Uterus (tissue), 4 donors: Measurements from ENCODE around the gene PLEKHG2. TPM values are rescaled to one million over a fixed set of nuclear protein-coding genes. Genes with fewer than 3 reads are reported as not detected.
A peak's percentile ranks its signal among the peaks of the same experiment; 100 is the strongest.

Experiments
- DNase-seq, 2 donors: peaks; one replicate each; pipeline ENCODE4 v3.0.0-alpha.2; 2019 to 2020
- H3K27ac ChIP-seq, 2 donors: fragments of 200-600 bp; sonication (generic); 1 replicate in 1 of 2; 2 replicates in 1 of 2; pipeline ENCODE4 v1.5.1; 2016 to 2018
- H3K27me3 ChIP-seq, 2 donors: fragments of 200-600 bp; sonication (generic); one replicate each; pipeline ENCODE4 v1.5.1; 2018 to 2019; ENCODE audit warnings: control low read depth in 1 of 2
- H3K36me3 ChIP-seq, 2 donors: fragments of 200-600 bp; sonication (generic); one replicate each; pipeline ENCODE4 v1.5.1; 2019; ENCODE audit warnings: control low read depth in 1 of 2
- H3K4me1 ChIP-seq, 2 donors: fragments of 200-600 bp; sonication (generic); one replicate each; pipeline ENCODE4 v1.5.1; 2018 to 2019; ENCODE audit warnings: control low read depth in 1 of 2
- H3K4me3 ChIP-seq, 2 donors: fragments of 200-600 bp; sonication (generic); 1 replicate in 1 of 2; 2 replicates in 1 of 2; pipeline ENCODE4 v1.5.1; 2018 to 2019; ENCODE audit warnings: mild to moderate bottlenecking in 1 of 2
- H3K9me3 ChIP-seq, 2 donors: fragments of 200-600 bp; sonication (generic); one replicate each; pipeline ENCODE4 v1.5.1; 2019; ENCODE audit warnings: control low read depth in 1 of 2
- POLR2A ChIP-seq, 2 donors: fragments of 450-650 bp; IDR thresholded peaks; one replicate each; pipeline ENCODE4 v1.6.1; 2016; ENCODE audit warnings: antibody characterized with exemption in 2 of 2, mild to moderate bottlenecking in 1 of 2, moderate library complexity in 1 of 2
- intact Hi-C: fragments of 100-400 bp; cut with DNase I; formaldehyde crosslinking; loops from one replicate; pipeline ENCODE4 v1.15.1; 2023; ENCODE audit warnings: low total_unique reads
- total RNA-seq, 4 donors: library from RNA; depleted of rRNA in 3 of 4; stranded (reverse); fragments of >200 nt in 3 of 4; gene quantifications; one replicate each; pipeline versions ENCODE4 v1.1.0 to v1.2.4, GENCODE V29; 2014 to 2023
- TF ChIP-seq, protein P1 (sequence below), 4 experiments: fragments of 200-600 bp in 2 of 4; fragments of 450-650 bp in 2 of 4; sonication (generic) in 2 of 4; IDR thresholded peaks; one replicate each; pipeline ENCODE4 v1.5.1; 2016 to 2019; ENCODE audit warnings: antibody characterized with exemption in 4 of 4, mild to moderate bottlenecking in 2 of 4, moderate library complexity in 1 of 4
- donor health status: DM: yes; HTN: yes; CAD: no.

PLEKHG2 gene
- total RNA-seq, 4 donors from 2014 or later: 5.1 to 120 (median 21.6) TPM

GRCh38 chr19:39408392-39409207 is 3.9 kb upstream of the PLEKHG2 start:
- DNase-seq: peak; percentile 43 to 71
- Histone ChIP-seq H3K27ac (peak overlapping the region; percentile 99 to 100), H3K4me3 (peak overlapping the region; percentile 83 to 98), H3K27me3 (no peaks in the 10 kb centered on the region), H3K36me3 (no peaks in the 10 kb centered on the region), H3K9me3 (no peaks in the 10 kb centered on the region), H3K4me1 (peaks cover 0 to 9% of the 10 kb centered on the region in 2 donors)
- intact Hi-C loops: no loop called here
- TF ChIP-seq, protein P1, sequence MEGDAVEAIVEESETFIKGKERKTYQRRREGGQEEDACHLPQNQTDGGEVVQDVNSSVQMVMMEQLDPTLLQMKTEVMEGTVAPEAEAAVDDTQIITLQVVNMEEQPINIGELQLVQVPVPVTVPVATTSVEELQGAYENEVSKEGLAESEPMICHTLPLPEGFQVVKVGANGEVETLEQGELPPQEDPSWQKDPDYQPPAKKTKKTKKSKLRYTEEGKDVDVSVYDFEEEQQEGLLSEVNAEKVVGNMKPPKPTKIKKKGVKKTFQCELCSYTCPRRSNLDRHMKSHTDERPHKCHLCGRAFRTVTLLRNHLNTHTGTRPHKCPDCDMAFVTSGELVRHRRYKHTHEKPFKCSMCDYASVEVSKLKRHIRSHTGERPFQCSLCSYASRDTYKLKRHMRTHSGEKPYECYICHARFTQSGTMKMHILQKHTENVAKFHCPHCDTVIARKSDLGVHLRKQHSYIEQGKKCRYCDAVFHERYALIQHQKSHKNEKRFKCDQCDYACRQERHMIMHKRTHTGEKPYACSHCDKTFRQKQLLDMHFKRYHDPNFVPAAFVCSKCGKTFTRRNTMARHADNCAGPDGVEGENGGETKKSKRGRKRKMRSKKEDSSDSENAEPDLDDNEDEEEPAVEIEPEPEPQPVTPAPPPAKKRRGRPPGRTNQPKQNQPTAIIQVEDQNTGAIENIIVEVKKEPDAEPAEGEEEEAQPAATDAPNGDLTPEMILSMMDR (IDR thresholded peaks at IDR 0.05): no peak
- TF ChIP-seq POLR2A (IDR thresholded peaks at IDR 0.05): peak in 1 of 2 donors; percentile 6

DNA sequence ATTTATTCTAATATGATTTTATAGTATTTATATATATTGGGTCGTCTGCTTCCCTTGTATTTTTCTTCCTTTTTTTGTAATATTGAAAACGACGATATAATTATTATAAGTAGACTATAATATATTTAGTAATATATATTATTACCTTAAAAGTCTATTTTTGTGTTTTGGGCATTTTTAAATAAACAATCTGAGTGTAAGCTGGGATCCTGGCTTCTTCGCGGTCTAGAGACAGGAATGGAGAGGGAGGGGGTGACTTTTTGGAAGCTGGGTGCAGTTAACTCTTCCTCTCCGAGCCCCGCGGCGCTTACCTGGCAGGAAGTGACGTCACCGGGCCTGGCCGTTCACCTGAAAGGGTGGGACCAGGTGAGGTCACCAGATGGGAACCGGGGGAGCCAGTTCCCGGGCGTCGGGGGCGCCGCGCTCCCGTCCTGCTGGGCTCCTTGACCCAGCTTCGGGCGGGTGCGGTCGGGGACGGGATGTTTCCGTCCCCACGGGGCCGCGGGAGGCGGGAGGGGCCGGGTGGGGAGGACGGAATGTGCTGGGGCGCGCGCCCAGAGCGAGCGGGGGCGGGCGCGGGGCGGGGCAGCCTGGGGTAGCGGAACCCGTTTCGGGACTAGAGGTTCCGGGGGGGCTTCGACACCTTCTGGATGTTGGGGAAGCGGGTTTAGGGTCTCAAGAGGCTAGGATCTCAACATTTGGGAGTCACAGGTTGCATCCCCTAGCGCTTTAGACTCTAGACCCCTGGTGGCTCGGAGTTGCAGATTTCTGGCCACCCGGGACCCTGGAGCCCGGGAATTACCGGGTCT is 3.1 kb upstream of the PLEKHG2 start:
- peak; percentile 94 to 95 for DNase-seq
- Histone ChIP-seq H3K36me3 (no peaks in the 10 kb centered on the region), H3K4me3 (peak overlapping the region; percentile 83 to 98), H3K4me1 (peaks cover 5 to 9% of the 10 kb centered on the region in 2 donors), H3K27ac (peak overlapping the region; percentile 99 to 100), H3K27me3 (no peaks in the 10 kb centered on the region), H3K9me3 (no peaks in the 10 kb centered on the region)
- TF ChIP-seq, protein P1 (IDR thresholded peaks at IDR 0.05): no peak
- TF ChIP-seq POLR2A (IDR thresholded peaks at IDR 0.05): peak; percentile 69 to 90
- intact Hi-C loops: no loop called here

DNA sequence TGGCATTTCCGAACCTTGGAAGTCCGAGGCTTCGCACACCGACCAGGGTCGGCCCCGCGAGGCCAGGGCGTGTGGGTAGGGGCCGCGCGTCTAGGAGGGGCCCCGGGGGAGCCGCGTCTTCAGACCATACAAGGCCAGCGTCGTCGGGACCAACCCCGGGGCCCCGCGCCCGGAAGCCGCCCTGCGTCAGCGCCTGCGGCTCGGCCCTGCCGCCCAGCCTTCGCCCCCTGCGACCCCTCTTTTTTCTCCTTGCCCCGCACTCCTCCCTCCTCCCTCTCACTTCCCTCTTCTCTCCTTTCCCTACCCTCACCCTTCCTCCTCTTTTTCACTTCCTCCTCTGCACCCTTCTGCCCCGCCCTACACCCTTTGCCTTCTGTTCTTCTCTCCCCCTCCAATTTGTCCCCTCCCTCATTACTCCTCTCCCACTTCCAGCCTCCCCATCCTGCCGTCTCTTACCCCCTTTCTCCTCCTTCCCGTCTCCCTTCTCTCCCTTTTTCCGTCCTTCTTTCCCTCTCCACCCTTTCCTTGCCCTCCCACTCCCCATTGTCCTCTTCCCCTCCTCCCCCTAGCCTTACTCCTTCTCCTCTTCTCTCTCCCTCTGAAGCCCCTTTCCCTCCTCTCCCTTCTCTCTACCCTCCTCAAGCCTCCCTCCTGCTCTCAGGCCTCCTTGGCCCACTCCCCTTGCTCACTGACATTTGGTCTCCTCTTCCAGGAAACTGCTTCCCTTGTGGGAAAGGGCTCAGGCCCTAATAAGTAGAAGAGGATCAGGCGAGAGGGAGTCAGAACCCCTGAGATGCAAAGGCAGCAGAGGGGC is 2.2 kb upstream of the PLEKHG2 start:
- peak overlapping the region; percentile 99 to 100 for H3K27ac ChIP-seq
- intact Hi-C loops: no loop called here
- H3K27me3 ChIP-seq: no peaks in the 10 kb centered on the region
- H3K36me3 ChIP-seq: no peaks in the 10 kb centered on the region
- H3K4me1 ChIP-seq: peaks cover 4 to 13% of the 10 kb centered on the region in 2 donors
- no peaks in the 10 kb centered on the region for H3K9me3 ChIP-seq
- peak overlapping the region; percentile 83 to 98 for H3K4me3 ChIP-seq
- peak; percentile 23 to 64 for TF ChIP-seq POLR2A (IDR thresholded peaks at IDR 0.05)
- TF ChIP-seq, protein P1 (IDR thresholded peaks at IDR 0.05): peak in 1 of 4 experiments; percentile 34
- peak; percentile 85 to 88 for DNase-seq

- Histone ChIP-seq H3K27ac (peak overlapping the region; percentile 99 to 100), H3K36me3 (no peaks in the 10 kb centered on the region), H3K4me1 (peaks cover 0 to 17% of the 10 kb centered on the region in 2 donors), H3K9me3 (no peaks in the 10 kb centered on the region), H3K4me3 (peak overlapping the region; percentile 83 to 98), H3K27me3 (no peaks in the 10 kb centered on the region)
- intact Hi-C loops: no loop called here
- no peak for DNase-seq
- TF ChIP-seq, protein P1 (IDR thresholded peaks at IDR 0.05): no peak
- TF ChIP-seq POLR2A (IDR thresholded peaks at IDR 0.05): no peak
Observed at GRCh38 chr19:39410831-39411080, 1.7 kb upstream of the PLEKHG2 start.
